Smooth muscle cell (in vitro differentiated cells): ENCODE data around the gene RPL39. TPM values are rescaled to one million over a fixed set of nuclear protein-coding genes. Genes with fewer than 3 reads are reported as not detected.
A peak's percentile ranks its signal among the peaks of the same experiment; 100 is the strongest.

Experiments used
- DNase-seq: peaks from one replicate; lab custom pipeline; 2025; ENCODE audit not compliant: unreplicated experiment; lab: John Stamatoyannopoulos, UW
- H2AFZ ChIP-seq: fragments of 200-600 bp; sonication (generic); 2 replicates; pipeline ENCODE4 v1.6.0; 2016; ENCODE audit warnings: antibody characterized with exemption, low read depth, mild to moderate bottlenecking
- H3F3A ChIP-seq: fragments of 200-600 bp; sonication (generic); 2 replicates; pipeline ENCODE4 v1.6.0; 2017; ENCODE audit warnings: antibody characterized with exemption, low read depth
- H3K27ac ChIP-seq: fragments of 200-600 bp; sonication (generic); 2 replicates; pipeline ENCODE4 v1.5.1; 2016; ENCODE audit warnings: low read depth, mild to moderate bottlenecking
- H3K27me3 ChIP-seq: fragments of 200-600 bp; sonication (generic); 2 replicates; pipeline ENCODE4 v1.6.1; 2016; ENCODE audit warnings: low read depth, mild to moderate bottlenecking
- H3K36me3 ChIP-seq: fragments of 200-600 bp; sonication (generic); 2 replicates; pipeline ENCODE4 v1.5.1; 2016; ENCODE audit warnings: low read depth
- H3K4me1 ChIP-seq: fragments of 200-600 bp; sonication (generic); 2 replicates; pipeline ENCODE4 v1.5.1; 2016; ENCODE audit warnings: low read depth
- H3K4me2 ChIP-seq: fragments of 200-600 bp; sonication (generic); 2 replicates; pipeline ENCODE4 v1.6.0; 2016; ENCODE audit warnings: mild to moderate bottlenecking
- H3K4me3 ChIP-seq: fragments of 200-600 bp; sonication (generic); 2 replicates; pipeline ENCODE4 v1.5.1; 2016; ENCODE audit warnings: mild to moderate bottlenecking
- H3K79me2 ChIP-seq: fragments of 200-600 bp; sonication (generic); 2 replicates; pipeline ENCODE4 v1.6.0; 2016; ENCODE audit warnings: low read depth, mild to moderate bottlenecking
- H3K9ac ChIP-seq: fragments of 200-600 bp; sonication (generic); 2 replicates; pipeline ENCODE4 v1.6.0; 2016; ENCODE audit warnings: low read depth
- H3K9me3 ChIP-seq: fragments of 200-600 bp; sonication (generic); replicated peaks from 2 replicates; pipeline ENCODE4 v1.5.1; 2016; ENCODE audit warnings: low read depth
- H4K20me1 ChIP-seq: fragments of 200-600 bp; sonication (generic); 2 replicates; pipeline ENCODE4 v1.6.0; 2016; ENCODE audit warnings: low read depth
- CTCF ChIP-seq: fragments of 200-600 bp; sonication (generic); IDR thresholded peaks from 2 replicates; pipeline ENCODE4 v1.5.1; 2017; ENCODE audit warnings: borderline replicate concordance, mild to moderate bottlenecking, antibody characterized with exemption; ENCODE audit not compliant: insufficient read depth, poor library complexity, severe bottlenecking
- WGBS: methylation state at CpG from one replicate; pipeline ENCODE4 v1.1.7; 2016; ENCODE audit warnings: low lambda C conversion rate; 5-methylcytosine and 5-hydroxymethylcytosine counted together
- polyA plus RNA-seq: library from polyadenylated mRNA; unstranded; fragments of >200 nt; fragmentation: Nextera tagmentation; extraction: Ambion mirVana; gene quantifications from 2 replicates; pipeline ENCODE4 v1.2.1, GENCODE V29; 2016
- total RNA-seq: library from RNA; depleted of rRNA; stranded (reverse); fragments of >200 nt; gene quantifications from 2 replicates; pipeline ENCODE4 v1.2.3, GENCODE V29; 2014

RPL39 gene
- total and polyA plus RNA-seq, 2 experiments from 2014 or later = 764 to 4,767 TPM

GRCh38 chrX:119802546-119802945 lies 11.1 kb upstream of the RPL39 start:
- no peak for TF ChIP-seq CTCF
- Histone ChIP-seq H3K9me3 (no peaks in the 10 kb centered on the region), H3F3A (no peaks in the 10 kb centered on the region), H2AFZ (no peak overlapping the region), H3K27me3 (no peaks in the 10 kb centered on the region), H3K27ac (no peak overlapping the region), H3K36me3 (no peaks in the 10 kb centered on the region), H3K4me1 (no peaks in the 10 kb centered on the region), H3K4me2 (no peak overlapping the region), H3K79me2 (no peaks in the 10 kb centered on the region), H3K4me3 (no peak overlapping the region), H3K9ac (no peak overlapping the region), H4K20me1 (no peaks in the 10 kb centered on the region)
- no peak for DNase-seq
- 90% methylated on average over 8 of the region's 8 CpGs for WGBS

- Histone ChIP-seq H2AFZ (no peak overlapping the region), H3K9ac (no peak overlapping the region)
- WGBS = 82% methylated on average over 2 of the region's 2 CpGs
Measured at GRCh38 chrX:119801253-119802221, 10.1 kb upstream of the RPL39 start.

GRCh38 chrX:119790977-119791436 lies 423 bp downstream of the RPL39 start:
- Histone ChIP-seq H3K27ac (peak overlapping the region; percentile 89), H3K36me3 (no peaks in the 10 kb centered on the region), H3K27me3 (no peaks in the 10 kb centered on the region), H3K79me2 (peaks cover 44% of the 10 kb centered on the region), H3K4me2 (peak overlapping the region; percentile 90), H2AFZ (peak overlapping the region; percentile 77), H3K9ac (peak overlapping the region; percentile 95), H3K9me3 (no peaks in the 10 kb centered on the region), H3K4me1 (no peaks in the 10 kb centered on the region), H4K20me1 (peaks cover 52% of the 10 kb centered on the region), H3K4me3 (peak overlapping the region; percentile 87), H3F3A (no peaks in the 10 kb centered on the region)
- TF ChIP-seq CTCF = no peak
- 46% methylated on average over 31 of the region's 31 CpGs for WGBS
- DNase-seq = no peak

More at GRCh38 chrX:119801253-119802221, 10.1 kb upstream of the RPL39 start:
- Histone ChIP-seq H3K9me3 (no peaks in the 10 kb centered on the region), H3K27me3 (no peaks in the 10 kb centered on the region), H4K20me1 (no peaks in the 10 kb centered on the region), H3K79me2 (no peaks in the 10 kb centered on the region), H3K4me1 (no peaks in the 10 kb centered on the region), H3K4me2 (no peak overlapping the region), H3F3A (no peaks in the 10 kb centered on the region), H3K36me3 (no peaks in the 10 kb centered on the region), H3K27ac (no peak overlapping the region), H3K4me3 (no peak overlapping the region)
- DNase-seq = no peak
- no peak for TF ChIP-seq CTCF
